SH-SY5Y (cell line): ENCODE data around the gene UBL7.

Experiments used
- GATA2 ChIP-seq: IDR thresholded peaks from 2 replicates; pipeline ENCODE4 v1.6.1; 2011; ENCODE audit warnings: mild to moderate bottlenecking, low read depth, low read length
- GATA3 ChIP-seq: IDR thresholded peaks from 2 replicates; pipeline ENCODE4 v1.6.1; 2011; ENCODE audit warnings: low read depth, mild to moderate bottlenecking, low read length, moderate library complexity

GRCh38 chr15:74466570-74466969, 5.6 kb upstream of the UBL7 start:
- TF ChIP-seq GATA3 (no peak), GATA2 (no peak)
